Heart right ventricle (tissue), 16 donors: ENCODE data around the gene SLIT1. TPM values are rescaled to one million over a fixed set of nuclear protein-coding genes. Genes with fewer than 3 reads are reported as not detected.

Source experiments
- ATAC-seq, 8 donors: fragments of 200-7000 bp; cut with Tn5 transposase; one replicate each; pipeline ENCODE4 v1.9.1; 2020; ENCODE audit warnings: mild to moderate bottlenecking in 8 of 8, moderate library complexity in 8 of 8, moderate number of reproducible peaks in 1 of 8
- DNase-seq, 2 donors: peaks; one replicate each; pipeline ENCODE4 v3.0.0-alpha.2; 2020
- H3K27ac ChIP-seq, 10 donors: fragments of 200-600 bp; sonication (generic) in 2 of 10; one replicate each; pipeline versions ENCODE4 v1.5.0 to v1.8.0; 2020 to 2022; ENCODE audit warnings: mild to moderate bottlenecking in 3 of 10
- H3K27me3 ChIP-seq, 7 donors: fragments of 200-600 bp; one replicate each; pipeline ENCODE4 v1.8.0; 2021 to 2022; ENCODE audit warnings: mild to moderate bottlenecking in 2 of 7
- H3K36me3 ChIP-seq, 9 donors: fragments of 200-600 bp; sonication (generic) in 1 of 9; one replicate each; pipeline versions ENCODE4 v1.5.0 to v1.8.0; 2020 to 2022; ENCODE audit warnings: mild to moderate bottlenecking in 2 of 9
- H3K4me1 ChIP-seq, 9 donors: fragments of 200-600 bp; sonication (generic) in 1 of 9; one replicate each; pipeline versions ENCODE4 v1.5.0 to v1.8.0; 2020 to 2022; ENCODE audit warnings: mild to moderate bottlenecking in 4 of 9
- H3K4me3 ChIP-seq, 10 donors: fragments of 200-600 bp; sonication (generic) in 2 of 10; one replicate each; pipeline versions ENCODE4 v1.5.0 to v1.8.0; 2020 to 2022; ENCODE audit warnings: mild to moderate bottlenecking in 7 of 10, moderate library complexity in 2 of 10
- H3K9me3 ChIP-seq, 11 donors: fragments of 200-600 bp in 10 of 11; sonication (generic) in 2 of 11; one replicate each; pipeline versions ENCODE4 v1.5.0 to v1.8.0; 2013 to 2022; ENCODE audit warnings: mild to moderate bottlenecking in 2 of 11, control low read depth in 1 of 11, moderate library complexity in 1 of 11
- WGBS, 2 donors: extraction: QIAGEN DNeasy Blood & Tissue Kit; methylation state at CpG; one replicate each; pipeline ENCODE4 v1.1.7; 2013; ENCODE audit warnings: inconsistent platforms in 1 of 2; 5-methylcytosine and 5-hydroxymethylcytosine counted together
- intact Hi-C, 10 donors: fragments of 100-400 bp; cut with DNase I; formaldehyde crosslinking; loops; one replicate each; pipeline versions ENCODE4 v1.11.1 to v1.14.2; 2022
- polyA plus RNA-seq, 2 donors: library from polyadenylated mRNA; stranded (reverse); fragments of 200-250 nt; gene quantifications; one replicate each; pipeline ENCODE4 v1.2.3, GENCODE V29; 2013
- total RNA-seq, 10 donors: library from RNA; stranded (reverse); fragmentation: NEBNext Ultra II Directional in 3 of 10; extraction: Animal tissue kit (Norgen Biotek cat#: 25700) in 3 of 10; gene quantifications; one replicate each; pipeline versions ENCODE4 v1.2.1 to v1.2.4, GENCODE V29; 2021 to 2023
- TF ChIP-seq, protein P1 (sequence below), 9 donors: fragments of 200-600 bp; sonication (generic) in 2 of 9; IDR thresholded peaks; one replicate each; pipeline versions ENCODE4 v1.5.0 to v1.8.0; 2021 to 2022; ENCODE audit warnings: antibody characterized with exemption in 9 of 9, mild to moderate bottlenecking in 5 of 9, moderate library complexity in 1 of 9
- donor health status: Arrhythmogenic right ventricular cardiomyopathy.
- donor health status: ischemic (EF 13 %, LVEDD 7.1; RV severe dilation, severe dysfunction).
- donor health status: healthy with polysubstance abuse.
- donor health status: DM: no; HTN: yes; CAD: no.
- donor health status: DM: no; HTN: no; CAD: no.
- donor health status: ischemic (EF 25% LVEDD 6.9; RV normal size, moderate dysfunction).
- donor health status: ischemic (EF 25% LVEDD 5.7; RV mildly dilated, moderate dysfunction).
- donor health status: healthy.
- donor health status: DM: yes; HTN: yes; CAD: no.
- donor health status: Ischemic cardiomyopathy.
- donor health status: ischemic (EF 35%, LVEDD 5.7; RV mildly dilated, moderate dysfunction).
- donor health status: nonischemic (EF 11% LVEDD 7.7; RV severe dilation, severe dysfunction).
- donor health status: DM: yes; HTN: yes; CAD: no.
- donor health status: PGD.
- donor health status: ischemic (EF 29% LVEDD 5.4; RV normal size, mild dysfunction).
- donor health status: nonischemic (EF 23%, LVEDD 6.1; RV moderate dilation, normal function).

SLIT1 gene
- total and polyA plus RNA-seq, 12 donors: 0.04 to 0.31 (median 0.13) TPM; not detected in 1

GRCh38 chr10:97047083-97047736 lies 138.5 kb downstream of the SLIT1 start:
- Histone ChIP-seq H3K9me3 (peaks cover 0 to 7% (median 0%) of the 10 kb centered on the region in 11 donors), H3K4me3 (no peak overlapping the region), H3K36me3 (no peaks in the 10 kb centered on the region), H3K27ac (no peak overlapping the region), H3K27me3 (no peaks in the 10 kb centered on the region), H3K4me1 (peaks cover 0 to 5% (median 0%) of the 10 kb centered on the region in 9 donors)
- no peak for DNase-seq
- TF ChIP-seq, protein P1, sequence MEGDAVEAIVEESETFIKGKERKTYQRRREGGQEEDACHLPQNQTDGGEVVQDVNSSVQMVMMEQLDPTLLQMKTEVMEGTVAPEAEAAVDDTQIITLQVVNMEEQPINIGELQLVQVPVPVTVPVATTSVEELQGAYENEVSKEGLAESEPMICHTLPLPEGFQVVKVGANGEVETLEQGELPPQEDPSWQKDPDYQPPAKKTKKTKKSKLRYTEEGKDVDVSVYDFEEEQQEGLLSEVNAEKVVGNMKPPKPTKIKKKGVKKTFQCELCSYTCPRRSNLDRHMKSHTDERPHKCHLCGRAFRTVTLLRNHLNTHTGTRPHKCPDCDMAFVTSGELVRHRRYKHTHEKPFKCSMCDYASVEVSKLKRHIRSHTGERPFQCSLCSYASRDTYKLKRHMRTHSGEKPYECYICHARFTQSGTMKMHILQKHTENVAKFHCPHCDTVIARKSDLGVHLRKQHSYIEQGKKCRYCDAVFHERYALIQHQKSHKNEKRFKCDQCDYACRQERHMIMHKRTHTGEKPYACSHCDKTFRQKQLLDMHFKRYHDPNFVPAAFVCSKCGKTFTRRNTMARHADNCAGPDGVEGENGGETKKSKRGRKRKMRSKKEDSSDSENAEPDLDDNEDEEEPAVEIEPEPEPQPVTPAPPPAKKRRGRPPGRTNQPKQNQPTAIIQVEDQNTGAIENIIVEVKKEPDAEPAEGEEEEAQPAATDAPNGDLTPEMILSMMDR (IDR thresholded peaks at IDR 0.05): no peak
- ATAC-seq: no peak
- WGBS, 2 donors: 80 to 82% methylated on average over 5 of the region's 5 CpGs
- intact Hi-C loops: no loop called here

DNA sequence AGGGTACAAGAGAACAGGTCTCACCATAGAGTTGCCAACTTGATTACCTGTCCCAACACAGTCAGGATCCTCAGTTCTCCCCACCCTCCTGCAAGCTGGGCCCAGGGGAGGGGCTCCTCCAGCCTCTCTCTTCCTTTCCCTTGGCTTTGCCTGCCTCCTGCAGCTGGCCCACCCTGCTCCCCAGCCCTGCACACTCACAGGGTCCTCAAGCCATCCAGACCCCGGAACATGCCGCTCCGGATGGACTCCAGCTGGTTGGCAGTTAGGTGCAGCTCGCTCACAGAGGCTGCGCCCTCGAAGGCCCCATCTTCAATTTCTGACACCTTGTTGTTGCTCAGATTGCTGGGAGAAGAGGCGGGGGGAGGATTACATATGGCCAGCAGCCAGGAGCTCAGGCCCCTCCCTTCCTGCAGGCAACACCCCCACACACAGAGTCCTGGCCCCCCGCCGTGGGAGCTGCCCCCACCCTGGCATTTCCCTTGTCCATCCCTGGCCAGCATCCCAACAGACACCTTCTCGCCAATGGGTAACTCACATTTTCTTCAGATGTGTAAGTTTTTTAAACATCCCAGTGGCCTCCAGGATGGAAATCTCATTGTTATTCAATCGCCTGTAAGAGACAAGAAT lies 139.2 kb downstream of the SLIT1 start:
- ATAC-seq: no peak
- H3K4me1 ChIP-seq: peaks cover 0 to 5% (median 0%) of the 10 kb centered on the region in 9 donors

DNA sequence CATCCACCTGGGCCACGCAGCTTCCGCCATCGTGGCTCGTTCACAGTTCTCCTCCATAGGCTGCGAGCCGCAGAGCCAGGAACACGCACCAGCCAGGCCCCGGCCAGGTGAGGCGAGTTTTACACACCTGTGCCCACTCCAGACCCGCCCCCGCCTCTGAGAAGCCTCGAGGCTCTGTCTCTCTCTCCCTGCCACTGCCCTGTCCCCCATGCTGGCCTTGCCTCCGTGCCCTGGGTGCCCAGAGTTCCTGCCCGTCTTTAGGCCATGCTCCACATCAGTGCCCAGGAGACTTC lies 142.2 kb downstream of the SLIT1 start:
- Histone ChIP-seq H3K4me1 (peaks cover 0 to 5% (median 0%) of the 10 kb centered on the region in 9 donors), H3K4me3 (no peak overlapping the region), H3K27ac (no peak overlapping the region), H3K36me3 (no peaks in the 10 kb centered on the region), H3K27me3 (no peaks in the 10 kb centered on the region), H3K9me3 (peaks cover 0 to 7% (median 0%) of the 10 kb centered on the region in 11 donors)
- intact Hi-C loops: no loop called here
- WGBS, 2 donors: 90 to 95% methylated on average over 14 of the region's 14 CpGs
- TF ChIP-seq, protein P1 (IDR thresholded peaks at IDR 0.05): no peak
- no peak for ATAC-seq
- no peak for DNase-seq

More for the DNA sequence above, 139.2 kb downstream of the SLIT1 start:
- no peak for DNase-seq
- intact Hi-C loops: no loop called here
- Histone ChIP-seq H3K27ac (no peak overlapping the region), H3K36me3 (no peaks in the 10 kb centered on the region), H3K4me3 (no peak overlapping the region), H3K9me3 (peaks cover 0 to 7% (median 0%) of the 10 kb centered on the region in 11 donors), H3K27me3 (no peaks in the 10 kb centered on the region)
- WGBS, 2 donors: 59 to 64% methylated on average over 11 of the region's 11 CpGs
- TF ChIP-seq, protein P1 (IDR thresholded peaks at IDR 0.05): no peak

GRCh38 chr10:97042716-97043562 lies 142.8 kb downstream of the SLIT1 start:
- intact Hi-C loops: no loop called here

More at GRCh38 chr10:97042716-97043562, 142.8 kb downstream of the SLIT1 start:
- Histone ChIP-seq H3K4me3 (no peak overlapping the region), H3K27me3 (no peaks in the 10 kb centered on the region), H3K9me3 (peaks cover 0 to 7% (median 0%) of the 10 kb centered on the region in 11 donors), H3K4me1 (peaks cover 0 to 7% (median 3%) of the 10 kb centered on the region in 9 donors), H3K27ac (no peak overlapping the region), H3K36me3 (no peaks in the 10 kb centered on the region)
- ATAC-seq (no peak), DNase-seq (no peak)
- TF ChIP-seq, protein P1 (IDR thresholded peaks at IDR 0.05): no peak
- WGBS, 2 donors: 90 to 91% methylated on average over 38 of the region's 38 CpGs
